Adrenal gland (tissue), 12 donors: Measurements from ENCODE around the gene HNRNPL. TPM values are rescaled to one million over a fixed set of nuclear protein-coding genes. Genes with fewer than 3 reads are reported as not detected.
"Not testable (repeated sequence)": the region's sequence is repeated elsewhere in the genome, so short reads cannot be mapped to it uniquely, and the experiment has no call there.

Source experiments
- DNase-seq, 7 donors: peaks; one replicate each; pipeline ENCODE4 v3.0.0-alpha.2; 2019 to 2020
- H3K27ac ChIP-seq, 5 donors: fragments of 200-600 bp; sonication (generic) in 4 of 5; 1 replicate in 3 of 5; 2 replicates in 2 of 5; pipeline versions ENCODE4 v1.5.1 to v1.8.0; 2016 to 2020; ENCODE audit warnings: mild to moderate bottlenecking in 1 of 5
- H3K27me3 ChIP-seq: fragments of 200-600 bp; 2 replicates; pipeline ENCODE4 v1.8.0; 2021
- H3K36me3 ChIP-seq, 2 donors: fragments of 200-600 bp; replicated peaks in 1 of 2; 1 replicate in 1 of 2; 2 replicates in 1 of 2; pipeline versions ENCODE4 v1.5.1 to v1.8.0; 2018 to 2022
- H3K4me1 ChIP-seq, 2 donors: fragments of 200-600 bp; replicated peaks in 1 of 2; 1 replicate in 1 of 2; 2 replicates in 1 of 2; pipeline versions ENCODE4 v1.5.1 to v1.8.0; 2018 to 2021
- H3K4me3 ChIP-seq, 4 donors: fragments of 200-600 bp; sonication (generic) in 3 of 4; one replicate each; pipeline ENCODE4 v1.5.1; 2016 to 2018
- H3K9me3 ChIP-seq, 3 donors: fragments of 200-600 bp; sonication (generic) in 1 of 3; replicated peaks in 1 of 3; 1 replicate in 2 of 3; 2 replicates in 1 of 3; pipeline versions ENCODE4 v1.5.1 to v1.8.0; 2016 to 2021
- POLR2A ChIP-seq, 2 donors: fragments of 450-650 bp; IDR thresholded peaks; one replicate each; pipeline ENCODE4 v1.6.1; 2017; ENCODE audit warnings: antibody characterized with exemption in 2 of 2, mild to moderate bottlenecking in 2 of 2, moderate library complexity in 1 of 2
- WGBS, 4 donors: extraction: QIAGEN DNeasy Blood & Tissue Kit in 2 of 4; methylation state at CpG; one replicate each; pipeline versions ENCODE4 v1.1.5 to v1.1.7; 2013 to 2017; 5-methylcytosine and 5-hydroxymethylcytosine counted together
- intact Hi-C, 2 donors: fragments of 100-400 bp; cut with DNase I; formaldehyde crosslinking; loops; one replicate each; pipeline versions ENCODE4 v1.14.1 to v1.15.0; 2022 to 2023
- polyA plus RNA-seq, 3 donors: library from polyadenylated mRNA; stranded (reverse); fragments of 200-250 nt in 2 of 3; fragments of 350-450 nt in 1 of 3; fragmentation: Illumina TruSeq in 1 of 3; extraction: RNeasy Lipid Tissue Mini Kit (QIAGEN cat#74804) in 1 of 3; gene quantifications; one replicate each; pipeline ENCODE4 v1.2.3, GENCODE V29; 2013 to 2014
- total RNA-seq, 9 donors: library from RNA; depleted of rRNA in 4 of 9; stranded (reverse); fragments of >200 nt in 4 of 9; fragments of 120-200 nt in 1 of 9; fragmentation: NEBNext Ultra II Directional in 1 of 9; extraction: Animal tissue kit (Norgen Biotek cat#: 25700) in 1 of 9; gene quantifications; one replicate each; pipeline versions ENCODE4 v1.1.0 to v1.2.4, GENCODE V29; 2013 to 2023
- TF ChIP-seq, protein P1 (sequence below), 6 experiments: fragments of 450-650 bp in 4 of 6; fragments of 200-600 bp in 2 of 6; sonication (generic) in 1 of 6; IDR thresholded peaks; 1 replicate in 5 of 6; 2 replicates in 1 of 6; pipeline versions ENCODE4 v1.5.1 to v1.8.0; 2016 to 2021; ENCODE audit warnings: antibody characterized with exemption in 6 of 6, mild to moderate bottlenecking in 2 of 6, moderate library complexity in 1 of 6
- donor health status: healthy with polysubstance abuse.
- donor health status: Bipolar disorder and iron deficiency.
- donor health status: DM: yes; HTN: yes; CAD: no.
- donor health status: DM: no; HTN: no; CAD: no.
- donor health status: DM: no; HTN: no; CAD: no.
- donor health status: DM: yes; HTN: yes; CAD: no.

HNRNPL gene
- total and polyA plus RNA-seq, 12 donors, result 133 to 295 (median 203) TPM

GRCh38 chr19:38801359-38802095 is 48.3 kb downstream of the HNRNPL start:
- no peak overlapping the region for H3K4me3 ChIP-seq
- TF ChIP-seq, protein P1, sequence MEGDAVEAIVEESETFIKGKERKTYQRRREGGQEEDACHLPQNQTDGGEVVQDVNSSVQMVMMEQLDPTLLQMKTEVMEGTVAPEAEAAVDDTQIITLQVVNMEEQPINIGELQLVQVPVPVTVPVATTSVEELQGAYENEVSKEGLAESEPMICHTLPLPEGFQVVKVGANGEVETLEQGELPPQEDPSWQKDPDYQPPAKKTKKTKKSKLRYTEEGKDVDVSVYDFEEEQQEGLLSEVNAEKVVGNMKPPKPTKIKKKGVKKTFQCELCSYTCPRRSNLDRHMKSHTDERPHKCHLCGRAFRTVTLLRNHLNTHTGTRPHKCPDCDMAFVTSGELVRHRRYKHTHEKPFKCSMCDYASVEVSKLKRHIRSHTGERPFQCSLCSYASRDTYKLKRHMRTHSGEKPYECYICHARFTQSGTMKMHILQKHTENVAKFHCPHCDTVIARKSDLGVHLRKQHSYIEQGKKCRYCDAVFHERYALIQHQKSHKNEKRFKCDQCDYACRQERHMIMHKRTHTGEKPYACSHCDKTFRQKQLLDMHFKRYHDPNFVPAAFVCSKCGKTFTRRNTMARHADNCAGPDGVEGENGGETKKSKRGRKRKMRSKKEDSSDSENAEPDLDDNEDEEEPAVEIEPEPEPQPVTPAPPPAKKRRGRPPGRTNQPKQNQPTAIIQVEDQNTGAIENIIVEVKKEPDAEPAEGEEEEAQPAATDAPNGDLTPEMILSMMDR (IDR thresholded peaks at IDR 0.05), result no peak
- no peak for TF ChIP-seq POLR2A (IDR thresholded peaks at IDR 0.05)
- WGBS, 4 donors, result 93 to 96% (median 95%) methylated on average over 12 of the region's 12 CpGs

DNA sequence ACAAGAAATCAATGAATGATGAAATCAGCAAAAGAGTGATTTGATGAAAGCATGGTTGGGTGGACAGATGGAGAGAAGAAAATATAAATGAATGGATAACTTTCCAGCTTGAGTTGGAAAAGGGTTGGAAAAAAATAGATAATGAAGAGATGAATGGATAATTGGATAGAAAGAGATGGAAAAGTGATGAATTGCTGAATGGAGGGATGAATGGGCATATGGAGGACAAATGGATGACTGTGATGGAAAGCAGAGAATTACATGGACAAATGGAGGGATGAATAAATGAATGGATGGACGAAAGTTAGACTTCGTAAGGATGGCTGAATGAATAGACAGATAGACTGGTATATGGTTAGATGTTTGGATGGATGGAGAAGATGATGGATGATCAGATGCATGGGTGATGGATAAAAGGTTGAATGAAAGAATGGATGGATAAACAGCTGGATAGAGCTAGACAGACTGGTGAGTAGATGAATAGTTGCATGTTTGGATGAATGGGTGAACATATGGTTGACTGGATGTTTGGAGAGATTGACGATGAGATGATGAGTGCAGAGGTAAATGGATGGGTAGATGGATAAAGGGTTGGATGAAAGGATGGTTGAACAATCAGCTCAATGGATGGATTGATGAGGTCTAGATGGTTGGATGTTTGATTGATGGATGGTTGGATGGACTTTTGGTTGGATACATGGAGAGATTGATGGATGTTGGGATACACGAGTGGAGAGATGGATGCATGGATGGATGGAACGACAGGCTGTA is 49.0 kb downstream of the HNRNPL start:
- intact Hi-C loops, result no loop called here
- WGBS, 4 donors, result 84 to 95% (median 87%) methylated on average over 5 of the region's 5 CpGs
- no peak overlapping the region for H3K4me3 ChIP-seq

More at GRCh38 chr19:38801359-38802095, 48.3 kb downstream of the HNRNPL start:
- Histone ChIP-seq H3K9me3 (no peaks in the 10 kb centered on the region), H3K27me3 (no peaks in the 10 kb centered on the region), H3K36me3 (no peaks in the 10 kb centered on the region), H3K4me1 (no peaks in the 10 kb centered on the region), H3K27ac (no peak overlapping the region)
- no peak for DNase-seq
- intact Hi-C loops, result no loop called here

GRCh38 chr19:38799104-38799503 is 50.7 kb downstream of the HNRNPL start:
- Histone ChIP-seq H3K36me3 (no peaks in the 10 kb centered on the region), H3K27me3 (no peaks in the 10 kb centered on the region), H3K4me3 (no peak overlapping the region), H3K4me1 (no peaks in the 10 kb centered on the region), H3K9me3 (no peaks in the 10 kb centered on the region), H3K27ac (no peak overlapping the region)
- DNase-seq, result no peak
- intact Hi-C loops, result no loop called here
- WGBS, 4 donors, result 85 to 90% (median 90%) methylated on average over 10 of the region's 10 CpGs
- TF ChIP-seq, protein P1 (IDR thresholded peaks at IDR 0.05), result no peak
- TF ChIP-seq POLR2A (IDR thresholded peaks at IDR 0.05), result no peak

More for the DNA sequence above, 49.0 kb downstream of the HNRNPL start:
- Histone ChIP-seq H3K4me1 (no peaks in the 10 kb centered on the region), H3K9me3 (no peaks in the 10 kb centered on the region), H3K27ac (no peak overlapping the region), H3K36me3 (no peaks in the 10 kb centered on the region), H3K27me3 (no peaks in the 10 kb centered on the region)
- TF ChIP-seq POLR2A (IDR thresholded peaks at IDR 0.05), result no peak
- TF ChIP-seq, protein P1 (IDR thresholded peaks at IDR 0.05), result no peak
- no peak for DNase-seq

DNA sequence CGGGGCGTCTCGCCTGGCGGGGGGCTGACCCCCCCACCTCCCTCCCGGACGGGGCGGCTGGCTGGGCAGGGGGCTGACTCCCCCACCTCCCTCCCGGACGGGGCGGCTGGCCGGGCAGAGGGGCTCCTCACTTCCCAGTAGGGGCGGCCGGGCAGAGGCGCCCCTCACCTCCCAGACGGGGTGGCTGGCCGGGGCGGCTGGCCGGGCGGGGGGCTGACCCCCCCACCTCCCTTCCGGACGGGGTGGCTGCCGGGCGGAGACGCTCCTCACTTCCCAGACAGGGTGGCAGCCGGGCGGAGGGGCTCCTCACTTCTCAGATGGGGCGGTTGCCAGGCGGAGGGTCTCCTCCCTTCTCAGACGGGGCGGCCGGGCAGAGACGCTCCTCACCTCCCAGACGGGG is 52.0 kb downstream of the HNRNPL start:
- H3K27me3 ChIP-seq, H3K9me3 ChIP-seq, intact Hi-C loops, H3K4me1 ChIP-seq, H3K36me3 ChIP-seq, DNase-seq, H3K27ac ChIP-seq, H3K4me3 ChIP-seq: not testable (repeated sequence)
- 94% methylated on average over 13 to 22 of the region's 33 CpGs; no CpG with 5 or more reads in 2 of the 4 donors for WGBS, 4 donors
